ENCODE results near the gene STKLD1.

Gene STKLD1

GRCh38 chr9:133417541-133418461 lies 41.6 kb downstream of the STKLD1 start, which contains the start of gene REXO4 (continued):
- TF ChIP-seq ZNF449 (tag by site-specific recombination; IDR thresholded peaks at IDR 0.05) = peak; percentile 81
- TF ChIP-seq TCF7L2 (IDR thresholded peaks at IDR 0.05; ENCODE audit: borderline replicate concordance, low read depth, low read length) = no peak
- no peak for TF ChIP-seq ZNF37A (tag by site-specific recombination; IDR thresholded peaks at IDR 0.05)
- peak; percentile 93 for TF ChIP-seq ZFP69B (tag by site-specific recombination; IDR thresholded peaks at IDR 0.05)
- TF ChIP-seq ZNF548 (tag by site-specific recombination; IDR thresholded peaks at IDR 0.05) = no peak
- no peak for TF ChIP-seq ZNF549 (tag by site-specific recombination; IDR thresholded peaks at IDR 0.05)
- TF ChIP-seq ZBTB6 (tag by site-specific recombination; IDR thresholded peaks at IDR 0.05) = peak; percentile 63; the same call in 1 of the 2 replicates
- TF ChIP-seq ZNF157 (tag by site-specific recombination; IDR thresholded peaks at IDR 0.05) = no peak
- no peak for TF ChIP-seq ZNF112 (tag by site-specific recombination; IDR thresholded peaks at IDR 0.05)
- TF ChIP-seq GLI2 (tag by site-specific recombination; IDR thresholded peaks at IDR 0.05; ENCODE audit: borderline replicate concordance, low read depth) = no peak
- TF ChIP-seq ZNF175 (tag by site-specific recombination; IDR thresholded peaks at IDR 0.05) = no peak
- TF ChIP-seq ZSCAN23 (tag by site-specific recombination; IDR thresholded peaks at IDR 0.05) = peak; percentile 90; the same call in 1 of the 2 replicates
- TF ChIP-seq ZNF426 (tag by site-specific recombination; IDR thresholded peaks at IDR 0.05) = no peak
- no peak for TF ChIP-seq ZNF292 (tag by site-specific recombination; IDR thresholded peaks at IDR 0.05; ENCODE audit: borderline replicate concordance, low read depth)
- TF ChIP-seq ZNF362 (tag by site-specific recombination; IDR thresholded peaks at IDR 0.05) = peak; percentile 42; the same call in 1 of the 2 replicates
- TF ChIP-seq PRDM10 (tag by site-specific recombination; IDR thresholded peaks at IDR 0.05) = peak; percentile 94
- peak; percentile 100 for TF ChIP-seq ZNF391 (tag by site-specific recombination; IDR thresholded peaks at IDR 0.05; ENCODE audit: borderline replicate concordance, low read depth)
- TF ChIP-seq ZBTB26 (tag by site-specific recombination; optimal IDR thresholded peaks at IDR 0.05) = peak; percentile 96
- TF ChIP-seq KLF16 (tag by site-specific recombination; IDR thresholded peaks at IDR 0.05) = peak; percentile 98
- TF ChIP-seq ZNF404 (tag by site-specific recombination; IDR thresholded peaks at IDR 0.05) = no peak
- TF ChIP-seq OSR2 (tag by site-specific recombination; IDR thresholded peaks at IDR 0.05) = no peak
- TF ChIP-seq ZFHX2 (tag by site-specific recombination; conservative IDR thresholded peaks at IDR 0.05) = peak; percentile 44
- TF ChIP-seq ZNF707 (tag by site-specific recombination; IDR thresholded peaks at IDR 0.05) = no peak
- peak; percentile 85 for TF ChIP-seq KLF10 (tag by site-specific recombination; IDR thresholded peaks at IDR 0.05)
- no peak for TF ChIP-seq ELK4 (IDR thresholded peaks at IDR 0.05; ENCODE audit: borderline replicate concordance, low read depth, low read length)
- TF ChIP-seq INSM2 (tag by site-specific recombination; IDR thresholded peaks at IDR 0.05) = peak; percentile 98
- no peak for TF ChIP-seq ZNF416 (tag by site-specific recombination; IDR thresholded peaks at IDR 0.05)
